Calu3 (cell line): ENCODE results near the gene PAX2. TPM values are rescaled to one million over a fixed set of nuclear protein-coding genes. Genes with fewer than 3 reads are reported as not detected.

Experiments used
- BruUV-seq: library from RNA; stranded (reverse); fragments of 400-500 nt; replicated peaks from 2 replicates; lab custom pipeline; 2021; lab: Mats Ljungman, UMichigan
- CTCF ChIA-PET: fragments of 300-600 bp; sonication (Branson Sonifier 250); formaldehyde crosslinking; loops from one replicate; lab custom pipeline; 2022; ENCODE audit warnings: antibody characterized with exemption; lab: Charles Lee
- DNase-seq: peaks from one replicate; pipeline ENCODE4 v3.0.0; 2022
- H3K27ac Mint-ChIP-seq: one replicate; pipeline ENCODE4 v1.8.0; 2022; ENCODE audit warnings: mixed read lengths; ENCODE audit not compliant: unreplicated experiment
- H3K27me3 Mint-ChIP-seq: one replicate; pipeline ENCODE4 v1.8.0; 2022; ENCODE audit warnings: mixed read lengths; ENCODE audit not compliant: unreplicated experiment
- H3K36me3 Mint-ChIP-seq: one replicate; pipeline ENCODE4 v1.8.0; 2022; ENCODE audit warnings: mild to moderate bottlenecking, moderate library complexity, mixed read lengths; ENCODE audit not compliant: insufficient read depth, unreplicated experiment
- H3K4me1 Mint-ChIP-seq: one replicate; pipeline ENCODE4 v1.8.0; 2022; ENCODE audit warnings: mild to moderate bottlenecking, low read depth, mixed read lengths; ENCODE audit not compliant: unreplicated experiment
- H3K4me3 Mint-ChIP-seq: one replicate; pipeline ENCODE4 v1.8.0; 2022; ENCODE audit warnings: mild to moderate bottlenecking, low read depth, moderate library complexity, mixed read lengths; ENCODE audit not compliant: unreplicated experiment
- H3K9me3 Mint-ChIP-seq: one replicate; pipeline ENCODE4 v1.8.0; 2022; ENCODE audit warnings: low read depth, mixed read lengths; ENCODE audit not compliant: unreplicated experiment
- intact Hi-C: fragments of 100-400 bp; cut with micrococcal nuclease; formaldehyde crosslinking; loops from one replicate; pipeline ENCODE4 v1.10.0; 2022; ENCODE audit not compliant: unreplicated experiment
- total RNA-seq: library from RNA; stranded (reverse); gene quantifications from 2 replicates; pipeline ENCODE4 v1.2.3, GENCODE V29; 2022
- TF ChIP-seq, protein P1 (sequence below): fragments of 200-600 bp; IDR thresholded peaks from one replicate; pipeline ENCODE4 v1.8.0; 2022; ENCODE audit warnings: antibody characterized with exemption; ENCODE audit not compliant: unreplicated experiment

Gene PAX2
- total RNA-seq, 1 experiment from 2014 or later = not detected

DNA sequence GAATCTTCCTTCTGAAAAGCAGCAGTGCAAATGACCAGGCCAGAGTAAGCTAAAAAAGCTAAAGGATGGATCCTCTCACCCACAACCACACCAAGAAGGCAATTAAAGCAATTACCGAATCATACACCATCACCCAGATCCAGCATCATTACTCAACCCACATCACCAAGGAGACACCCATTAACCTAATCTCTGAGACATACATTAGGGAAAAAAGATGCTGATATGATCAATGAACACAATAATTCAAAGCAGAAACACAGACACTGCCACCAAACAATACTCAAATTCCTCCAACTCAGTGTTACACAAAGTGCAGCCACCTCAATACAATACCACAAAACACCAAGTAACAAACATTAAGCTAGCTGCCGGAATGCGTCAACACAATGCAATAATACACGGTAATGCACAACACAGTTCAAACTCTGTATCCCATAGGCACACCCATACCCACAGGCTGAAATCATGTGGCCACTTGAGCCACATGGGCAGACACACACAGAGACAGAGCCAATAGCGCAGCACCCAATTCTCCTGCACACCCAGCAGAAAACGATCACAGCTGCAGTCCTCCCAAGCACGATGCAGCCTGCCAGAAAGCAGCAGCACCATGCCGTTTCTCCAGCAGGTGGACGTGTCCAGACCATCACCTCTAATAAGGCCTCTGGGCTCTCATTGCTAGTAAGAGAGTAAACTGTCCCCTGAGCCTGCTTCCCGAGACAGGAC is 21.5 kb downstream of the PAX2 start:
- Mint-ChIP-seq H3K9me3 (no peaks in the 10 kb centered on the region), H3K4me3 (no peak overlapping the region), H3K27me3 (peaks cover 74% of the 10 kb centered on the region), H3K4me1 (no peaks in the 10 kb centered on the region), H3K27ac (no peak overlapping the region), H3K36me3 (no peaks in the 10 kb centered on the region)
- TF ChIP-seq, protein P1, sequence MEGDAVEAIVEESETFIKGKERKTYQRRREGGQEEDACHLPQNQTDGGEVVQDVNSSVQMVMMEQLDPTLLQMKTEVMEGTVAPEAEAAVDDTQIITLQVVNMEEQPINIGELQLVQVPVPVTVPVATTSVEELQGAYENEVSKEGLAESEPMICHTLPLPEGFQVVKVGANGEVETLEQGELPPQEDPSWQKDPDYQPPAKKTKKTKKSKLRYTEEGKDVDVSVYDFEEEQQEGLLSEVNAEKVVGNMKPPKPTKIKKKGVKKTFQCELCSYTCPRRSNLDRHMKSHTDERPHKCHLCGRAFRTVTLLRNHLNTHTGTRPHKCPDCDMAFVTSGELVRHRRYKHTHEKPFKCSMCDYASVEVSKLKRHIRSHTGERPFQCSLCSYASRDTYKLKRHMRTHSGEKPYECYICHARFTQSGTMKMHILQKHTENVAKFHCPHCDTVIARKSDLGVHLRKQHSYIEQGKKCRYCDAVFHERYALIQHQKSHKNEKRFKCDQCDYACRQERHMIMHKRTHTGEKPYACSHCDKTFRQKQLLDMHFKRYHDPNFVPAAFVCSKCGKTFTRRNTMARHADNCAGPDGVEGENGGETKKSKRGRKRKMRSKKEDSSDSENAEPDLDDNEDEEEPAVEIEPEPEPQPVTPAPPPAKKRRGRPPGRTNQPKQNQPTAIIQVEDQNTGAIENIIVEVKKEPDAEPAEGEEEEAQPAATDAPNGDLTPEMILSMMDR = no peak
- CTCF ChIA-PET = no interaction called here
- intact Hi-C loops = no loop called here
- no TSS peak for BruUV-seq
- no peak for DNase-seq

DNA sequence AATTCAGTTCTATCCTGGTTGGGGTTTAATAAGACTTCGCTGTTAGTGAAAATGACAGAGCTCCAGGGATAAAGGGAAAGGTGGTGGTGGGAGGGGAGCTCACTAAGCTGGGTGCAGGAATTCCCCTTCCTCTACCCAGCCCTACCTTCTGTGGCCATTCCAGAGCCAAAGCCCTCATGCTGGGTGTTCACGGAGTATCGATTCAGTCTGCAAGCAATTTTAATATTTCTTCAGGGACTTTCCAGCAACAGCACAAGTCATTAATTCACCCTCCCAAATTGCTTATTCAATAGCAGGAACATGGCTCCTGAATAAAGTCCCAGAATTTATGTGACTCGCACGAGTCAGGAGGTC is 22.0 kb downstream of the PAX2 start:
- Mint-ChIP-seq H3K4me3 (no peak overlapping the region), H3K36me3 (no peaks in the 10 kb centered on the region), H3K9me3 (no peaks in the 10 kb centered on the region), H3K27me3 (peaks cover 68% of the 10 kb centered on the region), H3K4me1 (no peaks in the 10 kb centered on the region), H3K27ac (no peak overlapping the region)
- no peak for DNase-seq
- CTCF ChIA-PET = no interaction called here
- intact Hi-C loops = no loop called here
- TF ChIP-seq, protein P1 = no peak
- BruUV-seq = no TSS peak

DNA sequence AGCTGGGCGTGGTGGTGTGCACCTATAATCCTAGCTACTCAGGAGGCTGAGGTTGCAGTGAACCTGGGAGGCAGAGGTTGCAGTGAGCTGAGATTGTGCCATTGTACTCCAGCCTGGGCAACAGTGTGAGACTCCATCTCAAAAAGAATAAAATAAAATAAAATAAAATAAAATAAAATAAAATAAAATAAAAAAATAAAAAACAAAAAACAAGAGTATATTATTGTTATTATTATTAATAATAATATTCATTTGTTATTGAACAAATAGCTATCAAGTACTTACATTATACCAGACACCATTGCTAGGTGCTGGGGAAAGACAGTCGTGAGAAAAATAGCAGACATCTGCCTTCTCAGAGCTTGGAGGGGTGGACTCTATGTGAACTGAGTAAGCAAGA is 24.1 kb downstream of the PAX2 start:
- BruUV-seq = no TSS peak
- no peak overlapping the region for H3K27ac Mint-ChIP-seq
- no peaks in the 10 kb centered on the region for H3K9me3 Mint-ChIP-seq
- CTCF ChIA-PET = no interaction called here
- H3K27me3 Mint-ChIP-seq = peaks cover 65% of the 10 kb centered on the region
- DNase-seq = no peak
- intact Hi-C loops = no loop called here
- TF ChIP-seq, protein P1 = no peak
- no peaks in the 10 kb centered on the region for H3K4me1 Mint-ChIP-seq
- no peak overlapping the region for H3K4me3 Mint-ChIP-seq
- no peaks in the 10 kb centered on the region for H3K36me3 Mint-ChIP-seq

DNA sequence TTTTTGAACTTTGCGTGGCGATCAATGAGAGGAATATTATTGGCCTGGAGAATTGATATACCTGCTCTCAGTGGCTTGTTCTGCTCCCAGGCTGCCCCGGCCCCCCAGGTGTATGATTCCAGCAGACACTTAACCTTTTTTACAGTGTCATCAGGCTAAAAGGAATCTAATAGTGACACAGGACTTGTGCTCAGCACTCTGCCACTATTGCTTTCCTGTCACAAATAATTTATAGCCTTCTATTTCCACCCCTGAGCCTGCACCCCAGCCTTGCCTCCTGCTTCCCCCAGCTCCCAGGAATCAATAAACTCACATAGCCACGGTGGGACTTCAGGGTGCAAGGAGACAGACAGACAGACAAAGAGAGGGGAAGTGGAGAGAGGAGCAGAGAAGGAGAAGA is 28.3 kb downstream of the PAX2 start:
- CTCF ChIA-PET = no interaction called here

More for the DNA sequence above, 28.3 kb downstream of the PAX2 start:
- BruUV-seq = no TSS peak
- Mint-ChIP-seq H3K36me3 (no peaks in the 10 kb centered on the region), H3K4me3 (no peak overlapping the region), H3K9me3 (no peaks in the 10 kb centered on the region), H3K4me1 (peaks cover 11% of the 10 kb centered on the region), H3K27me3 (peaks cover 68% of the 10 kb centered on the region), H3K27ac (no peak overlapping the region)
- TF ChIP-seq, protein P1 = no peak
- intact Hi-C loops = no loop called here
- no peak for DNase-seq
